CD4-positive, alpha-beta T cell (primary cell): ENCODE data around the gene ZNF280B. TPM values are rescaled to one million over a fixed set of nuclear protein-coding genes. Genes with fewer than 3 reads are reported as not detected.

Experiments used
- ATAC-seq: fragments of 200-7000 bp; cut with Tn5 transposase; one replicate; pipeline ENCODE4 v1.10.0; 2022; ENCODE audit warnings: mild to moderate bottlenecking; ENCODE audit not compliant: poor library complexity
- CTCF ChIA-PET: fragments of 350-600 bp; sonication (Branson Sonifier 250); formaldehyde crosslinking; loops from one replicate; lab custom pipeline; 2021; ENCODE audit warnings: antibody characterized with exemption, inconsistent platforms; lab: Charles Lee
- POLR2A ChIA-PET: fragments of 350-600 bp; sonication (Branson Sonifier 250); formaldehyde crosslinking; loops from one replicate; lab custom pipeline; 2021; ENCODE audit warnings: antibody characterized with exemption, inconsistent platforms; lab: Charles Lee
- DNase-seq, 14 experiments: peaks; one replicate each; pipeline ENCODE4 v3.0.0-alpha.2; 2013 to 2020; ENCODE audit warnings: mixed read lengths in 2 of 14
- H3K27ac ChIP-seq, 2 donors: one replicate each; pipeline versions ENCODE4 v1.5.1 to v1.7.0; 2013; ENCODE audit warnings: low read length in 2 of 2, low read depth in 1 of 2, mild to moderate bottlenecking in 1 of 2
- H3K27me3 ChIP-seq, 2 experiments: 1 replicate in 1 of 2; 2 replicates in 1 of 2; pipeline versions ENCODE4 v1.6.1 to v1.7.0; 2013; ENCODE audit warnings: low read length in 2 of 2, control low read depth in 1 of 2, mild to moderate bottlenecking in 1 of 2, moderate library complexity in 1 of 2; ENCODE audit not compliant: insufficient read depth in 2 of 2, control insufficient read depth in 1 of 2
- H3K36me3 ChIP-seq: one replicate; pipeline ENCODE4 v1.6.1; 2013; ENCODE audit warnings: low read length, control low read depth; ENCODE audit not compliant: insufficient read depth
- H3K4me1 ChIP-seq: one replicate; pipeline ENCODE4 v1.6.1; 2013; ENCODE audit warnings: low read length, control low read depth; ENCODE audit not compliant: insufficient read depth
- H3K4me3 ChIP-seq: one replicate; pipeline ENCODE4 v1.5.1; 2013; ENCODE audit warnings: mild to moderate bottlenecking, low read length, moderate library complexity
- H3K9me3 ChIP-seq, 2 experiments: 1 replicate in 1 of 2; 2 replicates in 1 of 2; pipeline versions ENCODE4 v1.6.1 to v1.7.0; 2013; ENCODE audit warnings: low read length in 2 of 2, mild to moderate bottlenecking in 2 of 2, control low read depth in 1 of 2, moderate library complexity in 1 of 2; ENCODE audit not compliant: control insufficient read depth in 1 of 2, insufficient read depth in 1 of 2
- H3K27ac Mint-ChIP-seq: one replicate; pipeline ENCODE4 v1.8.0; 2020; ENCODE audit warnings: mixed read lengths
- H3K27me3 Mint-ChIP-seq: one replicate; pipeline ENCODE4 v1.8.0; 2021; ENCODE audit warnings: mixed read lengths
- H3K36me3 Mint-ChIP-seq: one replicate; pipeline ENCODE4 v1.8.0; 2021; ENCODE audit warnings: low read depth, mixed read lengths
- H3K4me1 Mint-ChIP-seq: one replicate; pipeline ENCODE4 v1.8.0; 2021; ENCODE audit warnings: low read depth, mixed read lengths
- H3K4me3 Mint-ChIP-seq: one replicate; pipeline ENCODE4 v1.8.0; 2020; ENCODE audit warnings: mild to moderate bottlenecking, mixed read lengths
- H3K9me3 Mint-ChIP-seq: one replicate; pipeline ENCODE4 v1.8.0; 2020; ENCODE audit warnings: mixed read lengths
- CTCF ChIP-seq: fragments of 200-600 bp; IDR thresholded peaks from one replicate; pipeline ENCODE4 v1.8.0; 2022; ENCODE audit warnings: antibody characterized with exemption, mild to moderate bottlenecking
- intact Hi-C, 2 experiments: fragments of 100-400 bp; cut with DNase I in 1 of 2; cut with micrococcal nuclease in 1 of 2; formaldehyde crosslinking; loops; one replicate each; pipeline versions ENCODE4 v1.15.1 to v1.9.0; 2023 to 2025; cut with DNase I, micrococcal nuclease
- total RNA-seq, 174 experiments: library from RNA in 2 of 174; stranded (reverse) in 2 of 174; gene quantifications; one replicate each; pipeline ENCODE4 v1.2.3 and lab custom pipeline; 2021 to 2026

The ZNF280B gene
- total RNA-seq, 2 experiments from 2014 or later: 1.0 to 1.2 TPM

- TF ChIP-seq CTCF: no peak
- DNase-seq (no peak), ATAC-seq (no peak)
- Histone ChIP-seq H3K36me3 (no peaks in the 10 kb centered on the region), H3K27me3 (no peaks in the 10 kb centered on the region), H3K4me1 (peaks cover 4% of the 10 kb centered on the region), H3K4me3 (no peak overlapping the region), H3K27ac (no peak overlapping the region), H3K9me3 (no peaks in the 10 kb centered on the region)
- POLR2A ChIA-PET: no interaction called here
- intact Hi-C loops: no loop called here
- Mint-ChIP-seq H3K4me1 (peaks cover 5% of the 10 kb centered on the region), H3K27me3 (no peaks in the 10 kb centered on the region), H3K9me3 (no peaks in the 10 kb centered on the region), H3K27ac (no peak overlapping the region), H3K36me3 (no peaks in the 10 kb centered on the region), H3K4me3 (no peak overlapping the region)
- CTCF ChIA-PET: no interaction called here
These were observed 48.0 kb upstream of the ZNF280B start for GRCh38 chr22:22556578-22556977.

DNA sequence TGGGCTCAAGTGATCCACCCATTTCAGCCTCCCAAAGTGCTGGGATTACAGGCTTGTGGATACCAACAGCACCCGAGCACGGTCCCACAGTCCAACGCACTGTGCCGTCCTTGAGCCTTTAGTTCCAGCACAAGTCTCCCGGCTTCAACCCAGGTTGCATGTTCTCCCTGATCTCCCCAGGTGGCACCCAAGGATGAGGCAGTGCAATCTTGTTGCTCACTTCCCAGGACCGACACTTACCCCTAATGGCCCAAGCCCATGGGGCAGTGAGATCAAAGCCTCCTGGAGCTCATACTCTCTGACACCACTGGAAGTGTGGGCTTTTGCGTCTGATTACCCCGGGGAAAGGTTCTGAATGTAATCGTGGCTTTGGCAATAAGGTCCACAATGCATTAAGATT lies 47.1 kb upstream of the ZNF280B start:
- ChIA-PET POLR2A (no interaction called here), CTCF (no interaction called here)
- no peak overlapping the region for H3K27ac Mint-ChIP-seq
- intact Hi-C loops: no loop called here
- peaks cover 4% of the 10 kb centered on the region for H3K4me1 ChIP-seq
- peaks cover 5% of the 10 kb centered on the region for H3K4me1 Mint-ChIP-seq
- H3K27ac ChIP-seq: no peak overlapping the region
- no peak for DNase-seq
- H3K27me3 ChIP-seq: no peaks in the 10 kb centered on the region
- no peak for TF ChIP-seq CTCF
- no peaks in the 10 kb centered on the region for H3K36me3 ChIP-seq
- no peaks in the 10 kb centered on the region for H3K27me3 Mint-ChIP-seq
- no peaks in the 10 kb centered on the region for H3K9me3 Mint-ChIP-seq
- H3K36me3 Mint-ChIP-seq: no peaks in the 10 kb centered on the region
- no peak overlapping the region for H3K4me3 Mint-ChIP-seq
- no peak for ATAC-seq
- no peak overlapping the region for H3K4me3 ChIP-seq
- H3K9me3 ChIP-seq: no peaks in the 10 kb centered on the region

DNA sequence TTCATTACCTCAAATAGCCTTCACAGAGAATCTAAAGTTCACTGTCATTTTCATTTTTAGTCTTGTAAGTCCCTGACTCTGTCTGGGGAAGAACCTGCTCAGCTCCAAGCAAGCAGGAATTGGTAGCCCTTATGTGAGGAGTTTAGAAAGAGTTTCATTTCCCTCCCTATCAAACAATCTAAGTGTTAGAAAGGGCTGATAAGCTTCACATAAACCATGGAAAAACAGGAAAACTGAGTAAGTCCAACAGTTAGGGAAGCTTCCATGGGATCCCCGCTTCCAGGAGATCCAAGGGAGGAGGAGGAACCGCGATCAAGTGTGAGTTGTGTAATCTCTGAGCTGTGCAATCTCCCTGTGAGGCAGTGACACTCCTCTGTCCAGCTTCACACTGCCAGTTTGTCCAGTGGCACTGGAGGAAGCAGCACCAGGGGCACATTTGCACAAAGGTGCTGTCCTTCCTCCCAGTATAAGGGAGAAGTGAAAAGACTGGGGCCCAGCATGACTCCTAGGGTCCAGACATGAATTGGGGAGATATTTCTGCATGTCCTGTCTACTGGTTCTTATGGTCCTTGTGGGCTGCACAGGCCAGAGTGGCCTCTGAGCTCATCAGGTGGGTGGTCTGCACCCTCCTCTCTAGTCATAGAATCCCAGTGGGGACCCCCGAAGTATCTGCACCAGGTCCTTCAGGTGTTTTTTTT lies 46.2 kb upstream of the ZNF280B start:
- CTCF ChIA-PET: no interaction called here
- no peaks in the 10 kb centered on the region for H3K9me3 Mint-ChIP-seq
- H3K4me3 Mint-ChIP-seq: no peak overlapping the region
- no peak for ATAC-seq
- Histone ChIP-seq H3K36me3 (no peaks in the 10 kb centered on the region), H3K27ac (no peak overlapping the region), H3K27me3 (no peaks in the 10 kb centered on the region), H3K9me3 (no peaks in the 10 kb centered on the region), H3K4me1 (peaks cover 4% of the 10 kb centered on the region), H3K4me3 (no peak overlapping the region)
- peaks cover 5% of the 10 kb centered on the region for H3K4me1 Mint-ChIP-seq
- no peak for TF ChIP-seq CTCF
- no peaks in the 10 kb centered on the region for H3K27me3 Mint-ChIP-seq
- H3K27ac Mint-ChIP-seq: no peak overlapping the region
- POLR2A ChIA-PET: no interaction called here
- H3K36me3 Mint-ChIP-seq: no peaks in the 10 kb centered on the region
- DNase-seq: no peak
- intact Hi-C loops: no loop called here
